Measurements from ENCODE around the gene KITLG. TPM values are rescaled to one million over a fixed set of nuclear protein-coding genes. Genes with fewer than 3 reads are reported as not detected.

Gene KITLG
- total and polyA plus RNA-seq, 7 donors = 8.1 to 149 (median 54.6) TPM

DNA sequence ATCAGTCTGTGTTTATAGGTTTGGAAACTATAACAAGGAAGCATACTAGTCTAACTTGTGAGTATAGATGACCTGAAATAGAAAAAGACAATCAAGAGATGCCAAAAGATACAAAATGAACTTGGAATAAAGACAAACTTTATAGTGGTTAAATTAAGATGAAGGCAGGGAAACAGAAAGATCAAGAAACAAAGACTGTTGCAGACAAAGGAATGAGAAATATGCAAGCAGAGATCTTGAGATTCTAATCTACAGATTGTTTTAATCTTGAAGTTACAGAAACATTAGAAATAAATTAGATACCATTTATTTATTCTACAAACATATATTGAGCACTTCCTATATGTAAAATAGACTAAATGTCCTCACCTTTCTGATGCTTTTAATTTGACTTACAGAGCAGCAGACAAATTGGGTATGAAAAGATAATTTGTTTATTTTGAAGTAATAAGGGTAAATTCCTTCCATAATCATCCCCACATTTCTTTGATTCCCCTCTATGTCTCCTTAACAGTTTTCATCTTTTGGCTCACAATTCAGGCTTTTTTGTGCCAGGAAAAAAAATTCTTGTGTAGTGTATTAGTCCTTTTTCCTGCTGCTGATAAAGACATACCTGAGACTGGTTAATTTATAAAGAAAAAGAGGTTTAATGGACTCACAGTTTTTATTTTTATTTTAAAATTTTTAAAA is 134.4 kb downstream of the KITLG start:
- intact Hi-C loops (cut with DNase I) = no loop called here
- TF ChIP-seq EP300 (IDR thresholded peaks at IDR 0.05) = no peak
- TF ChIP-seq POLR2A (IDR thresholded peaks at IDR 0.05) = no peak
- TF ChIP-seq, protein P1, sequence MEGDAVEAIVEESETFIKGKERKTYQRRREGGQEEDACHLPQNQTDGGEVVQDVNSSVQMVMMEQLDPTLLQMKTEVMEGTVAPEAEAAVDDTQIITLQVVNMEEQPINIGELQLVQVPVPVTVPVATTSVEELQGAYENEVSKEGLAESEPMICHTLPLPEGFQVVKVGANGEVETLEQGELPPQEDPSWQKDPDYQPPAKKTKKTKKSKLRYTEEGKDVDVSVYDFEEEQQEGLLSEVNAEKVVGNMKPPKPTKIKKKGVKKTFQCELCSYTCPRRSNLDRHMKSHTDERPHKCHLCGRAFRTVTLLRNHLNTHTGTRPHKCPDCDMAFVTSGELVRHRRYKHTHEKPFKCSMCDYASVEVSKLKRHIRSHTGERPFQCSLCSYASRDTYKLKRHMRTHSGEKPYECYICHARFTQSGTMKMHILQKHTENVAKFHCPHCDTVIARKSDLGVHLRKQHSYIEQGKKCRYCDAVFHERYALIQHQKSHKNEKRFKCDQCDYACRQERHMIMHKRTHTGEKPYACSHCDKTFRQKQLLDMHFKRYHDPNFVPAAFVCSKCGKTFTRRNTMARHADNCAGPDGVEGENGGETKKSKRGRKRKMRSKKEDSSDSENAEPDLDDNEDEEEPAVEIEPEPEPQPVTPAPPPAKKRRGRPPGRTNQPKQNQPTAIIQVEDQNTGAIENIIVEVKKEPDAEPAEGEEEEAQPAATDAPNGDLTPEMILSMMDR (IDR thresholded peaks at IDR 0.05) = no peak
- no peak for TF ChIP-seq POLR2AphosphoS5 (IDR thresholded peaks at IDR 0.05)
- Histone ChIP-seq H3K4me3 (no peak overlapping the region), H3K4me1 (no peaks in the 10 kb centered on the region), H3K36me3 (no peaks in the 10 kb centered on the region), H3K9me3 (no peaks in the 10 kb centered on the region), H3K27me3 (no peaks in the 10 kb centered on the region), H3K27ac (no peak overlapping the region)
- DNase-seq = no peak

DNA sequence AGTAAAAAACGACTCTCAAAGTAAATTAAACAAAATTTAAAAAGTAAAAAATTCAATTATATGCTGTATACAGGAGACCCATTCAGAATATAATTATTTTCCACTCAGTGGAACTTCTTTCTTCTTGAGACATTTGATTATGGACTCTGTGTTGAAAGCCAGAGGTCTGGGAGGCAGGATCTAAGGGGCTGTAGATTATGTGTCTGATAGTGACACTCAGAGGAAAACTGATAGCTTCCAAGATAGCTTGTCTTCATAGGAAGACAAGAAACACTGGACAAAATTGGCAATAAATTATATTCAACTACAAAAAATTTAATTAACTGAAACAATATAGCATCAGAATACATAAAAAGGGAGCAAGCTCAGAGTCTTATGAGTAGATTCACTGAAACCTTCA is 135.8 kb downstream of the KITLG start:
- Histone ChIP-seq H3K4me1 (no peaks in the 10 kb centered on the region), H3K27me3 (no peaks in the 10 kb centered on the region), H3K4me3 (no peak overlapping the region), H3K9me3 (peaks cover 0 to under 1% (median 0%) of the 10 kb centered on the region in 4 donors), H3K27ac (no peak overlapping the region), H3K36me3 (no peaks in the 10 kb centered on the region)
- TF ChIP-seq POLR2A (IDR thresholded peaks at IDR 0.05) = no peak
- TF ChIP-seq, protein P1 (IDR thresholded peaks at IDR 0.05) = no peak
- TF ChIP-seq POLR2AphosphoS5 (IDR thresholded peaks at IDR 0.05) = no peak
- no peak for TF ChIP-seq EP300 (IDR thresholded peaks at IDR 0.05)
- intact Hi-C loops (cut with DNase I) = no loop called here
- WGBS, 2 donors = 60 to 63% methylated on average over 1 of the region's 1 CpG
- no peak for DNase-seq

Small RNA genes lying within 50 kb of the gene (small RNA-seq; reads per million reads assigned to genes)
- 0 reads per million in 3 donors for gene RNU1-117P
